CD4-positive, alpha-beta T cell treated with Interleukin-6 at 100 ng/mL for 8 hours (primary cell): Measurements from ENCODE around the gene PTPN21.

Source experiments
- DNase-seq: peaks from one replicate; pipeline ENCODE4 v3.0.0-alpha.2; 2020; ENCODE audit warnings: mixed read lengths, low spot score

PTPN21 gene

GRCh38 chr14:88504602-88505001 lies 50.2 kb downstream of the PTPN21 start:
- DNase-seq: no peak

GRCh38 chr14:88503754-88504406 lies 50.9 kb downstream of the PTPN21 start:
- DNase-seq: no peak

GRCh38 chr14:88502740-88503139 lies 52.1 kb downstream of the PTPN21 start:
- DNase-seq: no peak

- no peak for DNase-seq
Measured at GRCh38 chr14:88500611-88501010, 54.2 kb downstream of the PTPN21 start.

- no peak for DNase-seq
Measured at GRCh38 chr14:88499225-88499624, 55.6 kb downstream of the PTPN21 start.

GRCh38 chr14:88496414-88496813 lies 58.4 kb downstream of the PTPN21 start:
- DNase-seq: no peak

- DNase-seq: no peak
Measured at GRCh38 chr14:88493392-88494185, 61.2 kb downstream of the PTPN21 start.

GRCh38 chr14:88492272-88493089 lies 62.3 kb downstream of the PTPN21 start:
- peak; percentile 58 for DNase-seq

- no peak for DNase-seq
Measured at GRCh38 chr14:88490168-88490567, 64.6 kb downstream of the PTPN21 start.

- no peak for DNase-seq
Measured at GRCh38 chr14:88488897-88489296, 65.9 kb downstream of the PTPN21 start.

- DNase-seq: no peak
Measured at GRCh38 chr14:88488081-88488480, 66.7 kb downstream of the PTPN21 start.

- no peak for DNase-seq
Measured at GRCh38 chr14:88482524-88482923, 72.3 kb downstream of the PTPN21 start.

GRCh38 chr14:88481794-88482193 lies 73.0 kb downstream of the PTPN21 start:
- no peak for DNase-seq

- DNase-seq: no peak
Measured at GRCh38 chr14:88481059-88481458, 73.7 kb downstream of the PTPN21 start.

GRCh38 chr14:88479574-88479987 lies 75.2 kb downstream of the PTPN21 start:
- DNase-seq: no peak

GRCh38 chr14:88478931-88479330 lies 75.9 kb downstream of the PTPN21 start:
- no peak for DNase-seq

GRCh38 chr14:88477513-88478250 lies 77.1 kb downstream of the PTPN21 start:
- DNase-seq: no peak

GRCh38 chr14:88476825-88477224 lies 78.0 kb downstream of the PTPN21 start:
- no peak for DNase-seq

- DNase-seq: no peak
Measured at GRCh38 chr14:88476214-88476774, 78.5 kb downstream of the PTPN21 start.

- DNase-seq: no peak
Measured at GRCh38 chr14:88473791-88474190, 81.0 kb downstream of the PTPN21 start.

GRCh38 chr14:88470542-88471440 lies 84.0 kb downstream of the PTPN21 start:
- no peak for DNase-seq
